GF-D8 (cell line): ENCODE results near the gene MAGEA9.
"Not testable (repeated sequence)": the region's sequence is repeated elsewhere in the genome, so short reads cannot be mapped to it uniquely, and the experiment has no call there.

Experiments
- DNase-seq: peaks from one replicate; lab custom pipeline; 2025; lab: John Stamatoyannopoulos, UW

Gene MAGEA9

GRCh38 chrX:149807747-149808458, 26.2 kb downstream of the MAGEA9 start:
- no peak for DNase-seq

- DNase-seq = no peak
Measured at GRCh38 chrX:149818652-149819051, 36.9 kb downstream of the MAGEA9 start.

- no peak for DNase-seq
Measured at GRCh38 chrX:149819371-149819770, 37.6 kb downstream of the MAGEA9 start.

- no peak for DNase-seq
Measured at GRCh38 chrX:149825424-149825823, 43.7 kb downstream of the MAGEA9 start.

GRCh38 chrX:149827254-149827653, 45.5 kb downstream of the MAGEA9 start:
- DNase-seq = no peak

GRCh38 chrX:149829751-149830191, 48.0 kb downstream of the MAGEA9 start:
- no peak for DNase-seq

GRCh38 chrX:149830192-149830873, 48.6 kb downstream of the MAGEA9 start:
- DNase-seq = no peak

GRCh38 chrX:149831473-149831872, 49.7 kb downstream of the MAGEA9 start:
- DNase-seq = no peak

GRCh38 chrX:149836728-149837127, 55.0 kb downstream of the MAGEA9 start:
- not testable (repeated sequence) for DNase-seq

GRCh38 chrX:149837167-149837566, 55.4 kb downstream of the MAGEA9 start:
- DNase-seq = no peak
